K562 (cell line): ENCODE data around the gene HAL. TPM values are rescaled to one million over a fixed set of nuclear protein-coding genes. Genes with fewer than 3 reads are reported as not detected.
A peak's percentile ranks its signal among the peaks of the same experiment; 100 is the strongest.

ENCODE experiments used
- BRD9 ChIP-seq: fragments of 450-650 bp; IDR thresholded peaks from 2 replicates; pipeline ENCODE4 v1.6.1; 2018; ENCODE audit warnings: low read depth; ENCODE audit not compliant: partially characterized antibody
- E2F8 ChIP-seq: fragments of 450-650 bp; IDR thresholded peaks from 2 replicates; pipeline ENCODE4 v1.7.1; 2018; ENCODE audit warnings: mild to moderate bottlenecking, low read depth; ENCODE audit not compliant: partially characterized antibody
- ETS2 ChIP-seq: IDR thresholded peaks from 2 replicates; pipeline ENCODE4 v1.6.1; 2016; ENCODE audit warnings: borderline replicate concordance, missing genetic modification characterization, mild to moderate bottlenecking, moderate library complexity, missing compliant biosample characterization; ENCODE audit not compliant: poor library complexity, severe bottlenecking
- FOXA3 ChIP-seq, 2 experiments: fragments of 450-650 bp in 1 of 2; sonication (generic) in 1 of 2; formaldehyde crosslinking; IDR thresholded peaks in 1 of 2; conservative IDR thresholded peaks in 1 of 2; 2 replicates each; pipeline versions ENCODE4 v1.4.0 to v1.8.0; 2020 to 2022; ENCODE audit warnings: mild to moderate bottlenecking in 2 of 2, missing genetic modification reagents in 1 of 2
- GABPB2 ChIP-seq: fragments of 250-450 bp; sonication (Bioruptor Pico); conservative IDR thresholded peaks from 2 replicates; pipeline ENCODE4 v1.5.1; 2021; ENCODE audit warnings: mild to moderate bottlenecking
- GTF2A2 ChIP-seq: IDR thresholded peaks from 2 replicates; pipeline ENCODE4 v1.6.1; 2016; ENCODE audit warnings: mild to moderate bottlenecking, missing genetic modification characterization, missing compliant biosample characterization
- MEF2A ChIP-seq: IDR thresholded peaks from 2 replicates; pipeline ENCODE4 v1.6.1; 2011; ENCODE audit warnings: low read depth, mild to moderate bottlenecking, low read length, moderate library complexity; ENCODE audit not compliant: control insufficient read depth
- MEF2D ChIP-seq: conservative IDR thresholded peaks from 2 replicates; pipeline ENCODE4 v1.6.1; 2016; ENCODE audit warnings: low read depth, missing genetic modification characterization, missing compliant biosample characterization
- NR2C1 ChIP-seq, 2 experiments: fragments of 450-650 bp; IDR thresholded peaks; 2 replicates each; pipeline ENCODE4 v1.6.1; 2017; ENCODE audit warnings: mild to moderate bottlenecking in 2 of 2, antibody characterized with exemption in 1 of 2, inconsistent platforms in 1 of 2, missing compliant biosample characterization in 1 of 2, missing genetic modification characterization in 1 of 2
- RBM25 ChIP-seq: fragments of 200-400 bp; formaldehyde crosslinking; IDR thresholded peaks from 2 replicates; pipeline ENCODE4 v1.6.1; 2018; ENCODE audit warnings: low read length, low read depth, moderate library complexity; ENCODE audit not compliant: severe bottlenecking
- SUPT5H ChIP-seq: fragments of 450-650 bp; IDR thresholded peaks from 2 replicates; pipeline ENCODE4 v1.6.1; 2016
- ZBTB12 ChIP-seq: fragments of 250-450 bp; sonication (Bioruptor Pico); IDR thresholded peaks from 2 replicates; pipeline ENCODE4 v1.4.0; 2020
- ZFP30 ChIP-seq: fragments of 250-450 bp; sonication (Bioruptor Pico); IDR thresholded peaks from 2 replicates; pipeline ENCODE4 v1.8.0; 2022; ENCODE audit warnings: moderate library complexity, mild to moderate bottlenecking, inconsistent platforms, borderline replicate concordance
- ZFPM2 ChIP-seq: fragments of 250-450 bp; sonication (Bioruptor Pico); IDR thresholded peaks from 2 replicates; pipeline ENCODE4 v1.5.1; 2022; ENCODE audit warnings: mild to moderate bottlenecking
- ZKSCAN3 ChIP-seq: fragments of 250-450 bp; sonication (Bioruptor Pico); IDR thresholded peaks from 2 replicates; pipeline ENCODE4 v1.4.0; 2020
- ZNF57 ChIP-seq: fragments of 450-650 bp; formaldehyde crosslinking; IDR thresholded peaks from 2 replicates; pipeline ENCODE4 v1.4.0; 2020; ENCODE audit warnings: mild to moderate bottlenecking, moderate library complexity
- ZZZ3 ChIP-seq: fragments of 450-650 bp; IDR thresholded peaks from 2 replicates; pipeline ENCODE4 v1.6.1; 2016; ENCODE audit warnings: antibody characterized with exemption, mild to moderate bottlenecking, moderate library complexity
- polyA plus RNA-seq, 8 experiments: library from polyadenylated mRNA; depleted of rRNA in 4 of 8; stranded (reverse) in 5 of 8; unstranded in 3 of 8; fragments of >200 nt; fragmentation: Nextera tagmentation in 2 of 8; fragmentation: Illumina TruSeq in 1 of 8; extraction: Ambion mirVana in 2 of 8; extraction: Trizol in 1 of 8; gene quantifications; 2 replicates each; pipeline versions ENCODE4 v1.2.1 to v1.2.3, GENCODE V29; 2011 to 2014; ENCODE audit warnings: inconsistent platforms in 1 of 8, missing spikeins in 1 of 8
- total RNA-seq, 7 experiments: library from RNA; depleted of rRNA in 6 of 7; stranded (reverse); fragments of >200 nt in 6 of 7; fragmentation: Illumina TruSeq in 2 of 7; extraction: Trizol in 2 of 7; gene quantifications; 2 replicates each; pipeline versions ENCODE4 v1.2.1 to v1.2.3, GENCODE V29; 2011 to 2021; ENCODE audit warnings: low replicate concordance in 1 of 7
- TF ChIP-seq, protein P1 (sequence below): sonication (generic); formaldehyde crosslinking; IDR thresholded peaks from 2 replicates; pipeline ENCODE4 v1.8.1; 2023; ENCODE audit warnings: mild to moderate bottlenecking, missing genetic modification reagents
- TF ChIP-seq, protein P2 (sequence below): fragments of 450-650 bp; IDR thresholded peaks from one replicate; pipeline ENCODE4 v1.6.1; 2018; ENCODE audit warnings: mild to moderate bottlenecking, moderate library complexity; ENCODE audit not compliant: partially characterized antibody

Gene HAL
- total and polyA plus RNA-seq, 9 of the 15 experiments (the other 6 are each of a cell fraction or from before 2014, with no cell fraction given) = 0.03 to 0.36 (median 0.20) TPM; not detected in 4

- TF ChIP-seq, protein P1, sequence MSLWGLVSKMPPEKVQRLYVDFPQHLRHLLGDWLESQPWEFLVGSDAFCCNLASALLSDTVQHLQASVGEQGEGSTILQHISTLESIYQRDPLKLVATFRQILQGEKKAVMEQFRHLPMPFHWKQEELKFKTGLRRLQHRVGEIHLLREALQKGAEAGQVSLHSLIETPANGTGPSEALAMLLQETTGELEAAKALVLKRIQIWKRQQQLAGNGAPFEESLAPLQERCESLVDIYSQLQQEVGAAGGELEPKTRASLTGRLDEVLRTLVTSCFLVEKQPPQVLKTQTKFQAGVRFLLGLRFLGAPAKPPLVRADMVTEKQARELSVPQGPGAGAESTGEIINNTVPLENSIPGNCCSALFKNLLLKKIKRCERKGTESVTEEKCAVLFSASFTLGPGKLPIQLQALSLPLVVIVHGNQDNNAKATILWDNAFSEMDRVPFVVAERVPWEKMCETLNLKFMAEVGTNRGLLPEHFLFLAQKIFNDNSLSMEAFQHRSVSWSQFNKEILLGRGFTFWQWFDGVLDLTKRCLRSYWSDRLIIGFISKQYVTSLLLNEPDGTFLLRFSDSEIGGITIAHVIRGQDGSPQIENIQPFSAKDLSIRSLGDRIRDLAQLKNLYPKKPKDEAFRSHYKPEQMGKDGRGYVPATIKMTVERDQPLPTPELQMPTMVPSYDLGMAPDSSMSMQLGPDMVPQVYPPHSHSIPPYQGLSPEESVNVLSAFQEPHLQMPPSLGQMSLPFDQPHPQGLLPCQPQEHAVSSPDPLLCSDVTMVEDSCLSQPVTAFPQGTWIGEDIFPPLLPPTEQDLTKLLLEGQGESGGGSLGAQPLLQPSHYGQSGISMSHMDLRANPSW = no peak
- TF ChIP-seq ETS2 (tag) = no peak
- no peak for TF ChIP-seq GTF2A2 (tag)
- no peak for TF ChIP-seq NR2C1 (IDR thresholded peaks at IDR 0.05)
- peak; percentile 74 for TF ChIP-seq NR2C1 (tag; IDR thresholded peaks at IDR 0.05)
- TF ChIP-seq GABPB2 (CRISPR knock-in tag) = no peak
- TF ChIP-seq ZFPM2 (CRISPR knock-in tag) = no peak
- peak; percentile 61 for TF ChIP-seq SUPT5H
- TF ChIP-seq RBM25 = no peak
- TF ChIP-seq ZNF57 (CRISPR knock-in tag) = no peak
- no peak for TF ChIP-seq MEF2A
- TF ChIP-seq FOXA3 (CRISPR knock-in tag; conservative IDR thresholded peaks at IDR 0.05 in 1 of 2, IDR thresholded peaks at IDR 0.05 in 1 of 2) = 0 out of 4 replicates have a peak, but pooled peaks have one; percentile 22 to 29
- no peak for TF ChIP-seq ZZZ3
- TF ChIP-seq ZFP30 (CRISPR knock-in tag) = no peak
- no peak for TF ChIP-seq ZKSCAN3 (CRISPR knock-in tag)
- peak; percentile 39 for TF ChIP-seq E2F8
- peak; percentile 96 for TF ChIP-seq BRD9
- TF ChIP-seq ZBTB12 (CRISPR knock-in tag) = no peak
- TF ChIP-seq, protein P2, sequence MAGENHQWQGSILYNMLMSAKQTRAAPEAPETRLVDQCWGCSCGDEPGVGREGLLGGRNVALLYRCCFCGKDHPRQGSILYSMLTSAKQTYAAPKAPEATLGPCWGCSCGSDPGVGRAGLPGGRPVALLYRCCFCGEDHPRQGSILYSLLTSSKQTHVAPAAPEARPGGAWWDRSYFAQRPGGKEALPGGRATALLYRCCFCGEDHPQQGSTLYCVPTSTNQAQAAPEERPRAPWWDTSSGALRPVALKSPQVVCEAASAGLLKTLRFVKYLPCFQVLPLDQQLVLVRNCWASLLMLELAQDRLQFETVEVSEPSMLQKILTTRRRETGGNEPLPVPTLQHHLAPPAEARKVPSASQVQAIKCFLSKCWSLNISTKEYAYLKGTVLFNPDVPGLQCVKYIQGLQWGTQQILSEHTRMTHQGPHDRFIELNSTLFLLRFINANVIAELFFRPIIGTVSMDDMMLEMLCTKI = no peak
- TF ChIP-seq MEF2D = no peak
Measured at GRCh38 chr12:96035283-96036236, 39.4 kb upstream of the HAL start, which contains the start of gene LTA4H (continued).
